HG03521 (cell line): Measurements from ENCODE around the gene TBC1D24.
A peak's percentile ranks its signal among the peaks of the same experiment; 100 is the strongest.

Experiments
- ATAC-seq: cut with Tn5 transposase; IDR thresholded peaks from one replicate; pipeline ENCODE4 v1.9.1; 2021; ENCODE audit warnings: mild to moderate bottlenecking, moderate library complexity; ENCODE audit not compliant: unreplicated experiment

The TBC1D24 gene

GRCh38 chr16:2449118-2449517, 25.8 kb upstream of the TBC1D24 start:
- ATAC-seq = no peak

- ATAC-seq = no peak
Observed at GRCh38 chr16:2450535-2450934, 24.4 kb upstream of the TBC1D24 start.

GRCh38 chr16:2450975-2451381, 23.9 kb upstream of the TBC1D24 start:
- ATAC-seq = no peak

DNA sequence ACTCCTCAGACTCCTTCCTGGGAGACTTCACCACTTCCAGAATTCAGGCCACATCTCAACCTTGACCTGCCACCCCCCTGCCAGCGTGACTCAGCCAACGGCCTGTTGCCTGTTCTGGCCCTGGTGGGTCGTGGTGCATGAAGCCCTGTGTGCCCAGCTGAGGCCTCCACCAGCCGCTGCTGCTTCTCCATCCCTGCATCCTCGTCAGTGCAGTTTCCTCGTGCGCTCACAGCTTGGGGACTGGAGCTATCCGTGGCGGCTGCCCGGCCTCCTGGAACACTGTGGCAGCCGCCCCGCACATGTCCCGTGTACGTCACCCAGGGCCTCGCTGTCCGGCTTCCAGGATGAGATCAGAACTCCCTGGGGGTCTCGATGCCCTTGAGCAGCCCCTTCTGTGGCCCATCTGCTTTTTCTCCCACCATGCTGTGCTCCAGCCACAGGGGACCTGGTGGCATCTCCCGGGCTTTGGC, 23.0 kb upstream of the TBC1D24 start:
- no peak for ATAC-seq

GRCh38 chr16:2452650-2453049, 22.3 kb upstream of the TBC1D24 start:
- ATAC-seq = no peak

DNA sequence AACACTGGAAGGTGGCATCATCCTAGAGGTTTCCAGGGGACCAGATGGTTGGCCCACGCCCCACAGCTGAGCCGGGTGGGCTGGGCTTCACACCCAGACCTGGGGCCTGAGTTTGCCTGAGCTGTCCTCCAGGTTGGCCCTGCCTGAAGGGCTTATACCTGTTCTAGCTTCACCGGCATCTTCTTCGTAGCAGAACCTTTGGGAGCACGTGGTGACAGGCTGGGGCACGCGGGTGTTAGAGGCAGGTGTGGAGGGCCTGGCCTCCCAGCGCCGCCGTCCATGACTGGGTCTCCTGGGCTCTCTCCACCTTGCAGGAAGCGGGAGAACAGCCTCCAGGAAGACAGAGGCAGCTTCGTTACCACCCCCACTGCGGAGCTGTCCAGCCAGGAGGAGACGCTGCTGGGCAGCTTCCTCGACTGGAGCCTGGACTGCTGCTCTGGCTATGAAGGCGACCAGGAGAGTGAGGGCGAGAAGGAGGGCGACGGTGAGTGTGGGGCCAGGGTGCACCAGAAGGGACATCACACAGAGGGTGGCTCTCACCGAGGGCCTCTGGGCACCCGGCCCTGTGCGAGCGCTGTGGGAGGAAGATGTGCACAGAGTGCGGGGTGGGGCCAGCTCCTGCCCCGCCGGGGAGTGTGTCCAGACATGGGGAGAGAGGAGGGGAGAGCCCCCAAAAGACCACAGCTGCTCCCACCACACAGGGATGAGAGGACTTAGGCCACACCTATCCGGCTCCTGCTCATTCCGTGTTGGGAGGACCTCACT, 19.7 kb upstream of the TBC1D24 start:
- ATAC-seq = no peak

- no peak for ATAC-seq
Observed at GRCh38 chr16:2456551-2457153, 18.3 kb upstream of the TBC1D24 start.

DNA sequence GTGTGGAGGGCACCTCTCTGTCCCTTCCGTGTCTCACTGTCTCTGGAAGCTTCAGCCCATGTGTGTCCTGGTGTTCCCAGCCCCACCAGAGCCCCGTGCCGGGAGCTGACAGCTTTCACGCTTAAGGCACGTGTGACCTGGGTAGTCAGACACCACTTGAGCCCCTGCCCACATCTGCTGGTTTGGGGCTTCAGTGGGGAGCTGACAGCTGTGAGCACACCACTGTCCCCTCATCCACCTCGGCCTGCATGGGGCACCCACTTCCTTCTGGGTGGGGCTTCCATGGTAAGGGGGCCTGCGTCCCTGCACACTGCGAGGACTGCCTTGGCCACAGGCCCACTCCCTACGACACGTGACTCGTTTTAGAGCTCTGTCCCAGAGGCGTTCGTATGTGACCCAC, 17.7 kb upstream of the TBC1D24 start:
- no peak for ATAC-seq

DNA sequence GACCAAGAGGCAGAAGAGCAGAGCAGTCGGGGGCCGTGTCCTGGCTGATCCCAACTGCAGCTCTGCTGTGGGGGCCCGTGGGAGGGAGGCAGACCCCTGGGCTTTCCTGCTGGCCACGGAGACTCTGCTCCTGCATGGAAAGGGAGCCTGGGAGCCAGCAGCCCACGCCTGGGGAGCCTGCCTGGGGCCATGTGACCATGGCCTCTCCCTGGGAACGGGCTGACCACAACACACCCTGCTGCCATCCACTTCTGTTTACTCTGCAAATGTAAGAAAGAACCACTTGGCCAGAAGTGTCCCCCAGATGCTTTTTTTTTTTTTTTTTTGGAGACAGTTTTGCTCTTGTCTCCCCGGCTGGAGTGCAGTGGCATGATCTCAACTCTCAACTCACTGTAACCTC, 17.0 kb upstream of the TBC1D24 start:
- no peak for ATAC-seq

- ATAC-seq = no peak
Observed at GRCh38 chr16:2458887-2459646, 15.9 kb upstream of the TBC1D24 start.

GRCh38 chr16:2459647-2460390, 15.1 kb upstream of the TBC1D24 start, which contains the start of gene TEDC2:
TEDC2 (plus strand) TSS chr16:2460109; CDS start chr16:2460145, 36 bp downstream.
- ATAC-seq = peak; percentile 87

GRCh38 chr16:2460391-2460713, 14.6 kb upstream of the TBC1D24 start:
- ATAC-seq = no peak

DNA sequence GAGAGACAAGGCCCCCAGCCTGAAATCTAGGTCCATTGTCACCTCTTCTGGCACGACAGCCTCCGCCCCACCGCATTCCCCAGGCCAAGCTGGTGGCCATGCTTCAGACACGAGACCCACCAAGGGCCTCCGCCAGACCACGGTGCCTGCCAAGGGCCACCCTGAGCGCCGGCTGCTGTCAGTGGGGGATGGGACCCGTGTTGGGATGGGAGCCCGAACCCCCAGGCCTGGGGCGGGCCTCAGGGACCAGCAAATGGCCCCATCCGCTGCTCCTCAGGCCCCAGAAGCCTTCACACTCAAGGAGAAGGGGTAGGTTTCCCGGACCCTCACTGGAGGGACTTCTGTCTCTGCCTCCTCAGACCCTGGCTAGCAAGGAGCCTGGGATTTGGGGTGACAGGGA, 14.0 kb upstream of the TBC1D24 start:
- ATAC-seq = no peak

GRCh38 chr16:2462031-2462866, 12.7 kb upstream of the TBC1D24 start:
- no peak for ATAC-seq

GRCh38 chr16:2464333-2464732, 10.6 kb upstream of the TBC1D24 start:
- no peak for ATAC-seq

GRCh38 chr16:2465653-2466415, 9.1 kb upstream of the TBC1D24 start:
- ATAC-seq = no peak

DNA sequence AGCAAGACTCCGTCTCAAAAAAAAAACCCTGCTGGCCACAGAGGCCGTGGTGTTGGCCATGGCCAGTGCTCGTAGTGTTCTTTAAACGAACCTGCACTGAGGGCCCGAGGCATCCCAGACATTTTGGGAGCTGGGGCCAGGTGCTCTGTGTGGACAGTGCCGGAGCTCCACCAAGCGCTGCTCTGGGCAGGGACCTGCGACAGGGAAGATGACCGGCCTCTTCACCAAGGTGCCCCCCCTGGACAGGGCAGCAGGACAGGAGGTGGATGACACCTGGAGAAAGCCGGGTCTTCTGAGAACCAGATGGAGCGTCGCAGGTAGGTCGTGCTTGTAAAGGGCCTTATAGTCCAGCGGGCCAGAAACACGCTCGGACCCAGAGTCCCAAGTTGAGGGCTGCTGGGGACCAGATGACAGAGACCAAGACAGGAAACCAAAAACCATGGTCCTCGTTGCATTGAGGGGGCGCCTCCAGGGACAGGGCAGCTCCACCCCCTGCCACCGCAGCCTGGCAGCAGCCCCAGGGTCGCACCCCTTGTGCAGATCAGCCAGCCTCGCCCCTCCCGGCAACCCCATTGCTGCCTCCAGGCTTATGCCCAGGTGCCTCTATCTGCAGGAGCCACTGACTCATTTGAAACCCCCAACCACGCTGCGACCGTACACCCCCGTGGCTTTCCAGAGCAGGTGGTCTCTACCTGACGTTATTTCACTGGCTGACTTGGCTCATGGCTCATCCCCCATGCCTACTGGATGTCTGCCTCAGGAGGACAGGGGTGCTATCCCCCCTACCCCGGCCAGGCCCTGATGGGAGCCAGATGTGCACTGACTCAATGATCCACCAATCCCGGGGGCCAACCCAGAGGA, 8.0 kb upstream of the TBC1D24 start:
- ATAC-seq = no peak

DNA sequence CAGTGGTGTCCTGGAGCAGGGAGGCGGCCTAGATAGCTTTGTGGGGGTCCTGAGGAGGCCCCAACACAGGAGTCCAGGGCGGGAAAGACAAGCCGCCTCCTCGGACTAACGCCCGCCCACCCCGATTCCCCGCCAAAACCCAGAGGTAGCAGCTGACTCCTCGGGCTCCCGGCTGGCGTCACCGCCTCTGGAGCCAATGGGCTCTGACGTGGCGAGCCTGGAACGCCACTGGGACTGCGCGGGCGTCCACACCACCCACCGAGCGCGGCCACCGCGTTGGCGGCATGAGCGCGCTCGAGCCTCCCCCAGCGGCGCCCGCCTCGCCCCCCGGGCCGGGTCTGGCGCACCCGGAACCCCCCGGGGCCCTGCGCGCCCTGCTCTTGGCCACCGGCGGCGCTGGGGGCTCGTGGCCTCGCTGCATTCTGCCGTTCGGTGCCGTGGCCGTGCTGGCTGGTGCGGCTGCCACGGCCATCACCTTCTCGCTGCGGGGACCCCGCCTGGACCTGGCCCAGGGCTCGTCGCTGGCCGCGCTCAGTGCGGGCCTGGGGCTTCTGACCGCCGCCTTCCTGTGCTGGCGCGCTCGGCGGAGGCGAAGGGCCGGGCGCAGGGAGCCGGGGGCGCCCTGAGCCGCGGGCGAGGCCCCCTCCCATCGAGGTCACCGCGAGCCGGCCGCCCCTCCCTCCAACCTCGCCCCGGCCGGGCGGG, 7.2 kb upstream of the TBC1D24 start:
- ATAC-seq = no peak
